Left ventricle myocardium superior (tissue), 1 donor: ENCODE results near the gene ATG9B. TPM values are rescaled to one million over a fixed set of nuclear protein-coding genes. Genes with fewer than 3 reads are reported as not detected.
"Not testable (repeated sequence)": the region's sequence is repeated elsewhere in the genome, so short reads cannot be mapped to it uniquely, and the experiment has no call there.

Experiments
- ATAC-seq: fragments of 200-7000 bp; cut with Tn5 transposase; one replicate; pipeline ENCODE4 v1.9.1; 2020; ENCODE audit warnings: mild to moderate bottlenecking, moderate library complexity
- DNase-seq: peaks from one replicate; pipeline ENCODE4 v3.0.0-alpha.2; 2020
- intact Hi-C: fragments of 100-400 bp; cut with micrococcal nuclease; formaldehyde crosslinking; loops from one replicate; pipeline ENCODE4 v1.11.0; 2022
- total RNA-seq: library from RNA; stranded (reverse); fragmentation: NEBNext Ultra II Directional; extraction: Animal tissue kit (Norgen Biotek cat#: 25700); gene quantifications from one replicate; pipeline ENCODE4 v1.2.1, GENCODE V29; 2021
- donor health status: DM: no; HTN: yes; CAD: no; lungs with severe emphysema.

Gene ATG9B
- total RNA-seq, 1 donor from 2014 or later = not detected

GRCh38 chr7:151020231-151020630, 4.1 kb downstream of the ATG9B start:
- ATAC-seq = no peak
- intact Hi-C loops = no loop called here

GRCh38 chr7:151019130-151019447, 5.2 kb downstream of the ATG9B start:
- no peak for ATAC-seq
- intact Hi-C loops = no loop called here
- DNase-seq = no peak

More at GRCh38 chr7:151020231-151020630, 4.1 kb downstream of the ATG9B start:
- no peak for DNase-seq

DNA sequence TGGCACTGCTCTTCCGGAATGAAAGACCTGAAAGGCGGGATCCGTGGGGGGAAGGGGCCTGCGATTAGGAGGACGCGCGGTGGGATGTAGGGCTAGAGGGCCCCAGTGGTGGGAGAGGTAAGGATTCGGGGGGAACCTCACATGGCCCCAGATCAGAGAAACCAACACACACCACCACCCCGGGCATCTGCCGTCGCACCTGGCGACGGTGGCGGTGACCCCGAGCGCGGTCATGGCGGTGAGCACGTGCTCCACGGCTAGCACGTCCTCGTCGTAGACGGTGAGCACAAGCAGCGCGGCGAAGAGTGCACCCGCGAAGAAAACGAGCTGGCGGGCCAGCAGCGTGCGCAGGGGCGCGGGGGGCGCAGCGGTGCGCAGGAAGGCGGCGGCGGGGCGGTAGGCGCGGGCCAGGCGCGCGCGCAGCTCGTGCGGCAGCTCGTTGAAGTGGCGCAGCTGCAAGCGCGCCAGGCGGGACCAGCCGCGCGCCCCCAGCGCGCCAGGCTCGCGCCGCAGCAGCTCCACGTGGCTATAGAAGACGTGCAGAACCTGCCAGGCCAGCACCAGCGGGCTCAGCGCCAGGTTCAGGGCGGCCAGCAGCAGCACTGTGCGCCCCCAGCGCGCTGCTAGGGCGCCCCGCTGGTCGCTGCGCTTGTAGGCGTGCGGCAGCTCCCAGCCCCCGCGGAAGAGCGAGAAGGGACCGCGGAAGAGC, 5.7 kb downstream of the ATG9B start:
- intact Hi-C loops = no loop called here
- DNase-seq (peak; percentile 57), ATAC-seq (peak; percentile 30)

GRCh38 chr7:151017953-151018420, 6.3 kb downstream of the ATG9B start:
- DNase-seq = peak; percentile 83
- intact Hi-C loops = no loop called here
- peak; percentile 75 for ATAC-seq

DNA sequence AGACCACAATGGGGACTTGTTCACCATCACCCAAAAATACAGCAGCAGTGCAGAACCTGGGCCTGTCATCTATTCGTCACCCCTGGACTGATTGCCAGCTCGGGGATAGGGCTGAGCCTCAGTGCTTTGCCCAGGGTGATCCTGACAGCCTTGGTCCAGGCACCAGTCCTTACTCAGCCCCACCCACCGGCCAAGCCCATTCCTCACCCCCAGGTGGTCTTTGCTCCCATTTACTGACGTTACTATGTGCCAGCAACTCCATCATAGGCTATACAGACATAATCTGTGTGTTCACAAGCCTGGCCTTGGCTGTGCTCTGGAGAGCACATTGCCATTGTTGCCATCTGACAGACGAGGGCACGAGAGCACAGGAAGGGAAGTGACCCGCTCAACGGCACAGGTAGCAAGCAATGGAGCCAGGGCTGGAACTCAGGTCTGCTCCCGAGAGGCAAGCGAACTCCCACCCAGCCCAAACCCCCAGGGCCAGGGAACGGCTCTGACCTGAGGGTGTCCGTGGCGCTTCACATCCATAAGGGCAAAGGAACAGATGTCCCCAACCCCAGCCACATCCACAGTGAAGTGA, 6.8 kb downstream of the ATG9B start:
- DNase-seq (no peak), ATAC-seq (no peak)
- intact Hi-C loops = no loop called here

DNA sequence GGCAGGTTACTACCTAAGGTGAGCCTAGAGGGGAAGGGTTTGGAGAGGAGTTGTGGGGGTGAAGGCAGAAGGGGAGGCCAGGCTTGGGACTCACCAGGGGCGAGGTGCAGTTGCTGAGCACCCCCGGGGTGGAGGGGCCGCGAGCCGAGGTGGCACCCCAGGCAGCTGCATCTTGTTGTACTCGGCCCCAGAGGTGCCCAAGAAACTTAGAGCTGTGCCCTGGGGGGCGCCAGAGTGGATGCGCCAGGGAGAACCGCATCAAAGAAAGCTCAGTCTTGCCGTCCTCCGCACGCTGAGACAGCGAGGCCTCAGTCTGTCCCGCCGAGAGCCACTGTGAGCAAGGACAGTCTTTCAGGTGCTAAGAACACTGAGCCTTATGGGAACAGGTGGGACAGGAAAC, 7.4 kb downstream of the ATG9B start:
- intact Hi-C loops = no loop called here
- DNase-seq = no peak
- ATAC-seq = no peak

- intact Hi-C loops = no loop called here
- DNase-seq (no peak), ATAC-seq (no peak)
Measured at GRCh38 chr7:151016505-151016904, 7.8 kb downstream of the ATG9B start.

DNA sequence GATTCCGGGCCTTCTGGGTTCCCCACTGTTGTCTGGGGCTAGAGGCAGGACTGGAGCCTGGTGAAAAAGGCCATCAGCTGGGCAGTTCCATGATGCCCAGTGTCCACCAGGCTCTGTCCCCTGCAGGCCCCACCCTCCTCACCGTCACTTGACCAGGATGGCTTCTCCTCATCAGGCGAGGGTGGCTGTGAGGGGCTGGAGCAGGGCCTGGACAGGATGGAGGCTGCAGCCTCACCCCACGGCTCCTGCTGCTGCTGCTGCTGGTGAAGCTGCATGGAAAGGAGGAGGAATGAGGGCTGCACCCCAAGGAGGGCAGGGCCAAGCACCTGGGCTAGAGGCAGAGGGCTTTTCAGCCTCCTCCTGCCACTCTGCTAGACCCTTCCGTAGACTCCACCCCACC, 8.3 kb downstream of the ATG9B start:
- DNase-seq = no peak
- no peak for ATAC-seq
- intact Hi-C loops = no loop called here

GRCh38 chr7:151014950-151015349, 9.3 kb downstream of the ATG9B start:
- DNase-seq = no peak

DNA sequence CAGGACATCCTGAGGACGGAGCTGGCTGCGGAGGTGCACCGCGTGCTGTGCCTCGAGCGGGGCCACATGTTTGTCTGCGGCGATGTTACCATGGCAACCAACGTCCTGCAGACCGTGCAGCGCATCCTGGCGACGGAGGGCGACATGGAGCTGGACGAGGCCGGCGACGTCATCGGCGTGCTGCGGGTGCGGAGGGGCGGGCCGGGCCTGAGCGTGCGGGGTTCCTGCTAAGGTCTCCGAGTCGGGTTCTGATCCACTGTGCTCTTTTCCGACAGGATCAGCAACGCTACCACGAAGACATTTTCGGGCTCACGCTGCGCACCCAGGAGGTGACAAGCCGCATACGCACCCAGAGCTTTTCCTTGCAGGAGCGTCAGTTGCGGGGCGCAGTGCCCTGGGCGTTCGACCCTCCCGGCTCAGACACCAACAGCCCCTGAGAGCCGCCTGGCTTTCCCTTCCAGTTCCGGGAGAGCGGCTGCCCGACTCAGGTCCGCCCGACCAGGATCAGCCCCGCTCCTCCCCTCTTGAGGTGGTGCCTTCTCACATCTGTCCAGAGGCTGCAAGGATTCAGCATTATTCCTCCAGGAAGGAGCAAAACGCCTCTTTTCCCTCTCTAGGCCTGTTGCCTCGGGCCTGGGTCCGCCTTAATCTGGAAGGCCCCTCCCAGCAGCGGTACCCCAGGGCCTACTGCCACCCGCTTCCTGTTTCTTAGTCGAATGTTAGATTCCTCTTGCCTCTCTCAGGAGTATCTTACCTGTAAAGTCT, 10.4 kb downstream of the ATG9B start:
- ATAC-seq (peak; percentile 33), DNase-seq (peak; percentile 81)
- intact Hi-C loops = no loop called here

More at GRCh38 chr7:151014950-151015349, 9.3 kb downstream of the ATG9B start:
- intact Hi-C loops = no loop called here
- no peak for ATAC-seq

DNA sequence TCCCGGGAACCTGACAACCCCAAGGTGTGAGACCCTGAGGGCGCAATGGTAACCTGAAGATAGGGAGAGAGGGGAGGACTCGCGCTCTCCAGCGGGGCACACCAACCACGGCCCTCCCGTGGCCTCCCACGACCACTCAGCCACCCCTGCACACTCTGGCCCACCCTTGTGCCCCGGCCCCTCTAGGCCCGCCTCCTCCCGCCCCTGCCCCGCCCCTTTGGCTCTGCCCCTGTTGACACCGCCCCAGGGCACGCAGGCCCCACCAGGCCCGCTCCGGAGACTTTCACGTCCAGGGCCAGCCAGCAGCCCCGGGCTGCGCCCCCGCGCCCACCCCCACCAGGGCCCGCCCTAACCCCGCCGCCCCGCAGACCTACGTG, 10.9 kb downstream of the ATG9B start:
- intact Hi-C loops = no loop called here
- DNase-seq (no peak), ATAC-seq (peak; percentile 20)

- intact Hi-C loops = no loop called here
- peak; percentile 31 for ATAC-seq
- no peak for DNase-seq
Measured at GRCh38 chr7:151012911-151013347, 11.4 kb downstream of the ATG9B start.

GRCh38 chr7:151012031-151012692, 12.1 kb downstream of the ATG9B start:
- DNase-seq (no peak), ATAC-seq (no peak)
- intact Hi-C loops = no loop called here

GRCh38 chr7:151011616-151012015, 12.7 kb downstream of the ATG9B start:
- intact Hi-C loops, DNase-seq, ATAC-seq: not testable (repeated sequence)

DNA sequence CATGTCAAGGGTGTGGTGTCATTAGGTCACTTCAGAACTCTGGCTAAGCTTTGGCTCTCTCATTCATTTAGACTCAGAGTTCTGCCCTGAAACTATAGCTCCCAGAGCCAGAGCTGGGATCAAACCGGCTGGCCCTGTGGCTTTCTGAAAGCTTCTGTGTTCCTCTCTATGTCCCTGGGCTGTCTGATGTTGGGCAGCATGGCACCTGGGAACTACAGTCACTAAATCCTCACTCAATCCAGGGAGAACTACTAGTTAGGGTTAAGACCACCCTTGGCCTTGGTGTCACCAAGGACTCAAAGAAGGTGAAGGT, 13.2 kb downstream of the ATG9B start:
- no peak for ATAC-seq
- no peak for DNase-seq
- intact Hi-C loops = no loop called here

GRCh38 chr7:151010307-151011096, 13.8 kb downstream of the ATG9B start:
- intact Hi-C loops = no loop called here
- no peak for ATAC-seq
- no peak for DNase-seq

DNA sequence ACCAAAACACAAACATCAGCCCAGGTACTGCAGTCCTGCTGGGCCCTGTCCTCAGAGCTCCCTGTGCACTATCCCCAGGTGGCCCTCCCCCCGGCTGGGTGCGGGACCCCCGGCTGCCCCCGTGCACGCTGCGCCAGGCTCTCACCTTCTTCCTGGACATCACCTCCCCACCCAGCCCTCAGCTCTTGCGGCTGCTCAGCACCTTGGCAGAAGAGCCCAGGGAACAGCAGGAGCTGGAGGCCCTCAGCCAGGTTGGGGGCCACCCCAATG, 14.3 kb downstream of the ATG9B start:
- ATAC-seq (no peak), DNase-seq (no peak)
- intact Hi-C loops = no loop called here

DNA sequence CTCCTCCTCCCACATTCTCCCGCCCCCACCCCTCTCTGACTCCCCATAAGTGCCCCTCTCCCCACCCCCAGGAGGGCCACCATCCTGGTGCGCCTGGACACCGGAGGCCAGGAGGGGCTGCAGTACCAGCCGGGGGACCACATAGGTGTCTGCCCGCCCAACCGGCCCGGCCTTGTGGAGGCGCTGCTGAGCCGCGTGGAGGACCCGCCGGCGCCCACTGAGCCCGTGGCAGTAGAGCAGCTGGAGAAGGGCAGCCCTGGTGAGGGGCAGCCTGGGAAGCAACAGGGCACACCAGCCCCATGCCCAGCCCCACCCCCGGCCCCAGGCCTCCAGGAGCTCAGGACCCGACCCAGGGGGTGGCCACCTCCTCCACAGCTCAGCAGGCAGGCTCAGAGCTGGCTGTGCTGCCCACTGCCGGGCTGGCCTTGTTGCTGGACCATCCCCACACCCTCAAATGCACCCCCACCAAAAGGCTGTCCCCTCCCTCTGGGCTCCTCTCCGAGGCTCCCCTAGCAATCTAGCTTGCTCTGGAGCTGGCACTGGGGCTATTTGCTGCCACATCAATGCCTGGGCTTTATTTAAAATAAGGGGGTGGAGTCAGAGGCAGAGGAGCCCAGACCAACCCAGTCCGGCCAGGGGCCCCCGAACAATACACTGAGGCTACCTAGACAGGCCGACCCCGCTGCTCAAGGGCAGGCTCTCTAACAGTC, 14.8 kb downstream of the ATG9B start:
- intact Hi-C loops = no loop called here
- ATAC-seq = no peak
- no peak for DNase-seq
